Heart right ventricle (tissue), 16 donors: ENCODE measurements around the gene CES3. TPM values are rescaled to one million over a fixed set of nuclear protein-coding genes. Genes with fewer than 3 reads are reported as not detected.

Experiments
- ATAC-seq, 8 donors: fragments of 200-7000 bp; cut with Tn5 transposase; one replicate each; pipeline ENCODE4 v1.9.1; 2020; ENCODE audit warnings: mild to moderate bottlenecking in 8 of 8, moderate library complexity in 8 of 8, moderate number of reproducible peaks in 1 of 8
- DNase-seq, 2 donors: peaks; one replicate each; pipeline ENCODE4 v3.0.0-alpha.2; 2020
- H3K27ac ChIP-seq, 10 donors: fragments of 200-600 bp; sonication (generic) in 2 of 10; one replicate each; pipeline versions ENCODE4 v1.5.0 to v1.8.0; 2020 to 2022; ENCODE audit warnings: mild to moderate bottlenecking in 3 of 10
- H3K27me3 ChIP-seq, 7 donors: fragments of 200-600 bp; one replicate each; pipeline ENCODE4 v1.8.0; 2021 to 2022; ENCODE audit warnings: mild to moderate bottlenecking in 2 of 7
- H3K36me3 ChIP-seq, 9 donors: fragments of 200-600 bp; sonication (generic) in 1 of 9; one replicate each; pipeline versions ENCODE4 v1.5.0 to v1.8.0; 2020 to 2022; ENCODE audit warnings: mild to moderate bottlenecking in 2 of 9
- H3K4me1 ChIP-seq, 9 donors: fragments of 200-600 bp; sonication (generic) in 1 of 9; one replicate each; pipeline versions ENCODE4 v1.5.0 to v1.8.0; 2020 to 2022; ENCODE audit warnings: mild to moderate bottlenecking in 4 of 9
- H3K4me3 ChIP-seq, 10 donors: fragments of 200-600 bp; sonication (generic) in 2 of 10; one replicate each; pipeline versions ENCODE4 v1.5.0 to v1.8.0; 2020 to 2022; ENCODE audit warnings: mild to moderate bottlenecking in 7 of 10, moderate library complexity in 2 of 10
- H3K9me3 ChIP-seq, 11 donors: fragments of 200-600 bp in 10 of 11; sonication (generic) in 2 of 11; one replicate each; pipeline versions ENCODE4 v1.5.0 to v1.8.0; 2013 to 2022; ENCODE audit warnings: mild to moderate bottlenecking in 2 of 11, control low read depth in 1 of 11, moderate library complexity in 1 of 11
- WGBS, 2 donors: extraction: QIAGEN DNeasy Blood & Tissue Kit; methylation state at CpG; one replicate each; pipeline ENCODE4 v1.1.7; 2013; ENCODE audit warnings: inconsistent platforms in 1 of 2; 5-methylcytosine and 5-hydroxymethylcytosine counted together
- intact Hi-C, 10 donors: fragments of 100-400 bp; cut with DNase I; formaldehyde crosslinking; loops; one replicate each; pipeline versions ENCODE4 v1.11.1 to v1.14.2; 2022
- polyA plus RNA-seq, 2 donors: library from polyadenylated mRNA; stranded (reverse); fragments of 200-250 nt; gene quantifications; one replicate each; pipeline ENCODE4 v1.2.3, GENCODE V29; 2013
- total RNA-seq, 10 donors: library from RNA; stranded (reverse); fragmentation: NEBNext Ultra II Directional in 3 of 10; extraction: Animal tissue kit (Norgen Biotek cat#: 25700) in 3 of 10; gene quantifications; one replicate each; pipeline versions ENCODE4 v1.2.1 to v1.2.4, GENCODE V29; 2021 to 2023
- TF ChIP-seq, protein P1 (sequence below), 9 donors: fragments of 200-600 bp; sonication (generic) in 2 of 9; IDR thresholded peaks; one replicate each; pipeline versions ENCODE4 v1.5.0 to v1.8.0; 2021 to 2022; ENCODE audit warnings: antibody characterized with exemption in 9 of 9, mild to moderate bottlenecking in 5 of 9, moderate library complexity in 1 of 9
- donor health status: Arrhythmogenic right ventricular cardiomyopathy.
- donor health status: ischemic (EF 13 %, LVEDD 7.1; RV severe dilation, severe dysfunction).
- donor health status: healthy with polysubstance abuse.
- donor health status: DM: no; HTN: yes; CAD: no.
- donor health status: DM: no; HTN: no; CAD: no.
- donor health status: ischemic (EF 25% LVEDD 6.9; RV normal size, moderate dysfunction).
- donor health status: ischemic (EF 25% LVEDD 5.7; RV mildly dilated, moderate dysfunction).
- donor health status: healthy.
- donor health status: DM: yes; HTN: yes; CAD: no.
- donor health status: Ischemic cardiomyopathy.
- donor health status: ischemic (EF 35%, LVEDD 5.7; RV mildly dilated, moderate dysfunction).
- donor health status: nonischemic (EF 11% LVEDD 7.7; RV severe dilation, severe dysfunction).
- donor health status: DM: yes; HTN: yes; CAD: no.
- donor health status: PGD.
- donor health status: ischemic (EF 29% LVEDD 5.4; RV normal size, mild dysfunction).
- donor health status: nonischemic (EF 23%, LVEDD 6.1; RV moderate dilation, normal function).

The CES3 gene
- total and polyA plus RNA-seq, 12 donors, result 0.07 to 2.8 (median 1.1) TPM

- H3K4me1 ChIP-seq, result peaks cover 0 to 16% (median 3%) of the 10 kb centered on the region in 9 donors
- DNase-seq (no peak), ATAC-seq (no peak)
- H3K9me3 ChIP-seq, result no peaks in the 10 kb centered on the region
- no peaks in the 10 kb centered on the region for H3K36me3 ChIP-seq
- no peak overlapping the region for H3K27ac ChIP-seq
- peaks cover 0 to 2% (median 0%) of the 10 kb centered on the region in 7 donors for H3K27me3 ChIP-seq
- no peak overlapping the region for H3K4me3 ChIP-seq
- TF ChIP-seq, protein P1, sequence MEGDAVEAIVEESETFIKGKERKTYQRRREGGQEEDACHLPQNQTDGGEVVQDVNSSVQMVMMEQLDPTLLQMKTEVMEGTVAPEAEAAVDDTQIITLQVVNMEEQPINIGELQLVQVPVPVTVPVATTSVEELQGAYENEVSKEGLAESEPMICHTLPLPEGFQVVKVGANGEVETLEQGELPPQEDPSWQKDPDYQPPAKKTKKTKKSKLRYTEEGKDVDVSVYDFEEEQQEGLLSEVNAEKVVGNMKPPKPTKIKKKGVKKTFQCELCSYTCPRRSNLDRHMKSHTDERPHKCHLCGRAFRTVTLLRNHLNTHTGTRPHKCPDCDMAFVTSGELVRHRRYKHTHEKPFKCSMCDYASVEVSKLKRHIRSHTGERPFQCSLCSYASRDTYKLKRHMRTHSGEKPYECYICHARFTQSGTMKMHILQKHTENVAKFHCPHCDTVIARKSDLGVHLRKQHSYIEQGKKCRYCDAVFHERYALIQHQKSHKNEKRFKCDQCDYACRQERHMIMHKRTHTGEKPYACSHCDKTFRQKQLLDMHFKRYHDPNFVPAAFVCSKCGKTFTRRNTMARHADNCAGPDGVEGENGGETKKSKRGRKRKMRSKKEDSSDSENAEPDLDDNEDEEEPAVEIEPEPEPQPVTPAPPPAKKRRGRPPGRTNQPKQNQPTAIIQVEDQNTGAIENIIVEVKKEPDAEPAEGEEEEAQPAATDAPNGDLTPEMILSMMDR (IDR thresholded peaks at IDR 0.05), result no peak
- intact Hi-C loops, result no loop called here
- 96% methylated on average over 7 of the region's 7 CpGs for WGBS, 2 donors
Observed at GRCh38 chr16:66914541-66914940, 46.5 kb upstream of the CES3 start.

- no peaks in the 10 kb centered on the region for H3K36me3 ChIP-seq
- H3K4me3 ChIP-seq, result no peak overlapping the region
- intact Hi-C loops, result no loop called here
- 60 to 76% methylated on average over 7 of the region's 7 CpGs for WGBS, 2 donors
- DNase-seq (no peak), ATAC-seq (no peak)
- no peaks in the 10 kb centered on the region for H3K9me3 ChIP-seq
- H3K27ac ChIP-seq, result no peak overlapping the region
- peaks cover 0 to 7% (median 2%) of the 10 kb centered on the region in 7 donors for H3K27me3 ChIP-seq
- TF ChIP-seq, protein P1 (IDR thresholded peaks at IDR 0.05), result no peak
- peaks cover 0 to 20% (median 8%) of the 10 kb centered on the region in 9 donors for H3K4me1 ChIP-seq
Observed at GRCh38 chr16:66915041-66915440, 46.0 kb upstream of the CES3 start.

DNA sequence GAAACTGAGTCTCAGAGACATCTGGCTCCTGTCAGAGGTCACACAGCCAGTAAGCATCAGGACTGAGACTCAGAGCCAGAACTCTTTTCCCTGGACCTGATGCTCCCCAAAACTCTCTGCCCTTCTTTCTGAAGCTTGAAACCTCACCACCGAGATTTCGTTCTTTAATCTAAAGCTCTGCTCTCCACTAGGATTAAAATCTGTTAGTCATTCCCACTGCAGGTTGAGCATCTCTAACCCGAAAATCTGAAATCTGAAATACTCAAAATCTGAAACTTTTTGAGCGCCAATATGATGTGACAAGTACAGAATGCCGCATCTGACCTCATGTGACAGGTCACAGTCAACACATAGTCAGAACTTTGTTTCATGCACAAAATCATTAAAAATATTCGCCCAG is 44.5 kb upstream of the CES3 start:
- Histone ChIP-seq H3K36me3 (peaks cover 0 to 4% (median 0%) of the 10 kb centered on the region in 9 donors), H3K4me3 (no peak overlapping the region), H3K9me3 (no peaks in the 10 kb centered on the region), H3K27ac (no peak overlapping the region), H3K27me3 (peaks cover 0 to 14% (median 2%) of the 10 kb centered on the region in 7 donors), H3K4me1 (peaks cover 0 to 28% (median 15%) of the 10 kb centered on the region in 9 donors)
- intact Hi-C loops, result no loop called here
- DNase-seq (no peak), ATAC-seq (no peak)
- TF ChIP-seq, protein P1 (IDR thresholded peaks at IDR 0.05), result no peak
- 85 to 86% methylated on average over 6 of the region's 6 CpGs for WGBS, 2 donors

GRCh38 chr16:66917741-66918140 is 43.3 kb upstream of the CES3 start:
- intact Hi-C loops, result no loop called here
- peaks cover 0 to 40% (median 24%) of the 10 kb centered on the region in 9 donors for H3K4me1 ChIP-seq
- DNase-seq, result no peak
- no peaks in the 10 kb centered on the region for H3K9me3 ChIP-seq
- peaks cover 0 to 9% (median 0%) of the 10 kb centered on the region in 9 donors for H3K36me3 ChIP-seq
- no peak overlapping the region for H3K27ac ChIP-seq
- no peak overlapping the region for H3K4me3 ChIP-seq
- 90% methylated on average over 9 of the region's 9 CpGs for WGBS, 2 donors
- peaks cover 0 to 25% (median 2%) of the 10 kb centered on the region in 7 donors for H3K27me3 ChIP-seq
- no peak for ATAC-seq
- TF ChIP-seq, protein P1 (IDR thresholded peaks at IDR 0.05), result no peak
